H1 (cell line): Measurements from ENCODE around the gene KLHL3. TPM values are rescaled to one million over a fixed set of nuclear protein-coding genes. Genes with fewer than 3 reads are reported as not detected.

Experiments used
- CTCF ChIA-PET: fragments of 300-600 bp; sonication (Branson Sonifier 250); formaldehyde crosslinking; loops from one replicate; lab custom pipeline; 2021; ENCODE audit not compliant: partially characterized antibody; lab: Charles Lee
- POLR2A ChIA-PET: fragments of 300-600 bp; sonication (Branson Sonifier 250); formaldehyde crosslinking; loops from one replicate; lab custom pipeline; 2021; ENCODE audit warnings: inconsistent platforms; ENCODE audit not compliant: partially characterized antibody; lab: Charles Lee
- DNase-seq, 2 experiments: peaks; one replicate each; pipeline versions ENCODE4 v3.0.0 to v3.0.0-alpha.2; 2010 to 2022; ENCODE audit warnings: low spot score in 2 of 2, low read depth in 1 of 2, mixed read lengths in 1 of 2
- FAIRE-seq: peaks from 2 replicates; lab custom pipeline; 2011; peaks lifted over from hg19 to GRCh38; lab: Jason Lieb, UNC
- H2AFZ ChIP-seq: 2 replicates; pipeline ENCODE4 v1.8.1; 2012; ENCODE audit warnings: low read length, inconsistent platforms
- H2AK5ac ChIP-seq: 2 replicates; pipeline ENCODE4 v1.6.1; 2013; ENCODE audit warnings: low read depth, low read length
- H2BK120ac ChIP-seq: replicated peaks from 2 replicates; pipeline ENCODE3; 2013; ENCODE audit warnings: low read depth, low read length, inconsistent platforms
- H2BK12ac ChIP-seq: 2 replicates; pipeline ENCODE4 v1.6.1; 2013; ENCODE audit warnings: low read depth, low read length
- H2BK15ac ChIP-seq: 2 replicates; pipeline ENCODE4 v1.6.1; 2013; ENCODE audit warnings: low read length
- H2BK20ac ChIP-seq: 2 replicates; pipeline ENCODE4 v1.6.1; 2013; ENCODE audit warnings: low read length
- H2BK5ac ChIP-seq: 2 replicates; pipeline ENCODE4 v1.6.1; 2013; ENCODE audit warnings: low read depth, low read length
- H3K14ac ChIP-seq: 2 replicates; pipeline ENCODE4 v1.6.1; 2013; ENCODE audit warnings: inconsistent platforms; ENCODE audit not compliant: insufficient read length
- H3K18ac ChIP-seq: 2 replicates; pipeline ENCODE4 v1.6.1; 2013; ENCODE audit warnings: low read length; ENCODE audit errors: extremely low read depth
- H3K23ac ChIP-seq: 2 replicates; pipeline ENCODE4 v1.6.1; 2013; ENCODE audit warnings: inconsistent platforms; ENCODE audit not compliant: insufficient read length
- H3K23me2 ChIP-seq: 2 replicates; pipeline ENCODE4 v1.6.1; 2013; ENCODE audit warnings: low read depth, low read length
- H3K27ac ChIP-seq: 2 replicates; pipeline ENCODE4 v1.6.1; 2011; ENCODE audit warnings: low read depth, low read length, inconsistent platforms
- H3K27me3 ChIP-seq, 4 experiments: replicated peaks in 1 of 4; 1 replicate in 1 of 4; 2 replicates in 3 of 4; pipeline versions ENCODE4 v1.6.1 to v1.8.1; 2011 to 2013; ENCODE audit warnings: low read length in 3 of 4, mild to moderate bottlenecking in 3 of 4, inconsistent platforms in 2 of 4, mixed read lengths in 2 of 4, moderate library complexity in 1 of 4; ENCODE audit not compliant: control insufficient read depth in 3 of 4, insufficient read depth in 3 of 4; ENCODE audit errors: extremely low read depth in 1 of 4
- H3K36me3 ChIP-seq, 4 experiments: 2 replicates each; pipeline versions ENCODE4 v1.6.1 to v1.8.1; 2011 to 2013; ENCODE audit warnings: mild to moderate bottlenecking in 4 of 4, low read length in 3 of 4, moderate library complexity in 2 of 4, control low read depth in 1 of 4, inconsistent platforms in 1 of 4; ENCODE audit not compliant: insufficient read depth in 4 of 4, control insufficient read depth in 2 of 4
- H3K4ac ChIP-seq: replicated peaks from 2 replicates; pipeline ENCODE3; 2013; ENCODE audit warnings: low read length, low read depth, mixed read lengths, inconsistent platforms; ENCODE audit not compliant: insufficient read length
- H3K4me1 ChIP-seq, 4 experiments: replicated peaks in 1 of 4; 1 replicate in 1 of 4; 2 replicates in 3 of 4; pipeline versions ENCODE4 v1.6.1 to v1.8.1; 2011 to 2013; ENCODE audit warnings: low read length in 3 of 4, inconsistent platforms in 2 of 4, mixed read lengths in 1 of 4; ENCODE audit not compliant: insufficient read depth in 4 of 4, control insufficient read depth in 3 of 4
- H3K4me2 ChIP-seq, 2 experiments: 2 replicates each; pipeline versions ENCODE4 v1.6.1 to v1.8.1; 2011 to 2013; ENCODE audit warnings: low read depth in 2 of 2, low read length in 2 of 2, control low read depth in 1 of 2, inconsistent platforms in 1 of 2, mild to moderate bottlenecking in 1 of 2; ENCODE audit not compliant: insufficient read depth in 1 of 2
- H3K4me3 ChIP-seq, 4 experiments: fragments of 200-600, 300-600 bp in 1 of 4; sonication (generic), shearing (Covaris generic), sonication (Bioruptor Twin) in 1 of 4; 2 replicates each; pipeline versions ENCODE4 v1.5.1 to v1.8.1; 2011 to 2016; ENCODE audit warnings: low read length in 4 of 4, low read depth in 3 of 4, control low read depth in 2 of 4, inconsistent platforms in 2 of 4, mild to moderate bottlenecking in 2 of 4, mixed read lengths in 1 of 4, moderate library complexity in 1 of 4; ENCODE audit not compliant: insufficient read depth in 2 of 4; ENCODE audit errors: extremely low read depth in 1 of 4
- H3K56ac ChIP-seq: replicated peaks from 2 replicates; pipeline ENCODE3; 2013; ENCODE audit warnings: low read depth, mild to moderate bottlenecking, mixed read lengths, low read length, inconsistent platforms; ENCODE audit not compliant: insufficient read length
- H3K79me1 ChIP-seq: 2 replicates; pipeline ENCODE4 v1.6.1; 2013; ENCODE audit warnings: low read depth, low read length, control low read depth
- H3K79me2 ChIP-seq, 2 experiments: 2 replicates each; pipeline versions ENCODE4 v1.6.1 to v1.8.1; 2012 to 2013; ENCODE audit warnings: low read length in 2 of 2, mild to moderate bottlenecking in 2 of 2, inconsistent platforms in 1 of 2; ENCODE audit not compliant: insufficient read depth in 2 of 2, control insufficient read depth in 1 of 2
- H3K9ac ChIP-seq, 4 experiments: replicated peaks in 1 of 4; 1 replicate in 1 of 4; 2 replicates in 3 of 4; pipeline versions ENCODE4 v1.6.1 to v1.8.1; 2011 to 2013; ENCODE audit warnings: low read depth in 3 of 4, low read length in 3 of 4, control low read depth in 2 of 4, mild to moderate bottlenecking in 2 of 4, moderate library complexity in 2 of 4, inconsistent platforms in 1 of 4; ENCODE audit errors: extremely low read depth in 1 of 4
- H3K9me3 ChIP-seq, 2 experiments: 2 replicates each; pipeline versions ENCODE4 v1.6.1 to v1.8.1; 2012 to 2013; ENCODE audit warnings: mild to moderate bottlenecking in 2 of 2, moderate library complexity in 2 of 2, control low read depth in 1 of 2, inconsistent platforms in 1 of 2, low read depth in 1 of 2, low read length in 1 of 2, mixed read lengths in 1 of 2; ENCODE audit not compliant: insufficient read depth in 2 of 2
- H4K20me1 ChIP-seq, 2 experiments: replicated peaks in 1 of 2; 2 replicates each; pipeline versions ENCODE3 to v1.8.1; 2011 to 2013; ENCODE audit warnings: inconsistent platforms in 2 of 2, low read length in 2 of 2, mild to moderate bottlenecking in 1 of 2; ENCODE audit not compliant: insufficient read depth in 2 of 2, control insufficient read depth in 1 of 2
- H4K5ac ChIP-seq: 2 replicates; pipeline ENCODE4 v1.6.1; 2013; ENCODE audit warnings: low read length, low read depth, mixed read lengths, inconsistent platforms; ENCODE audit not compliant: insufficient read length
- H4K8ac ChIP-seq: 2 replicates; pipeline ENCODE4 v1.8.0; 2013; ENCODE audit warnings: mild to moderate bottlenecking, moderate library complexity, low read length, inconsistent platforms; ENCODE audit not compliant: insufficient read depth; ENCODE audit errors: extremely low read depth
- H4K91ac ChIP-seq: replicated peaks from 2 replicates; pipeline ENCODE3; 2013; ENCODE audit warnings: low read length, mixed read lengths, inconsistent platforms; ENCODE audit not compliant: insufficient read length
- CHD2 ChIP-seq: IDR thresholded peaks from 2 replicates; pipeline ENCODE4 v1.6.1; 2012; ENCODE audit warnings: low read length, improper control_type of control experiment
- RAD21 ChIP-seq, 2 experiments: IDR thresholded peaks in 1 of 2; conservative IDR thresholded peaks in 1 of 2; 2 replicates each; pipeline ENCODE4 v1.6.1; 2011; ENCODE audit warnings: low read depth in 2 of 2, low read length in 2 of 2, improper control_type of control experiment in 1 of 2, inconsistent platforms in 1 of 2, mild to moderate bottlenecking in 1 of 2, moderate library complexity in 1 of 2
- WGBS, 2 experiments: shearing (Covaris generic) in 1 of 2; methylation state at CpG; one replicate each; pipeline versions ENCODE4 v1.1.6 to v1.1.7; 2013 to 2015; ENCODE audit warnings: low lambda C conversion rate in 2 of 2, mixed read lengths in 2 of 2, inconsistent platforms in 1 of 2, low coverage in 1 of 2, missing lambda C conversion rate in 1 of 2; ENCODE audit not compliant: insufficient replicate concordance in 2 of 2, insufficient coverage in 1 of 2, insufficient read length in 1 of 2; ENCODE audit errors: extremely low coverage in 1 of 2, missing lambda C conversion rate in 1 of 2; 5-methylcytosine and 5-hydroxymethylcytosine counted together
- polyA plus RNA-seq, 7 experiments: library from polyadenylated mRNA; depleted of rRNA in 3 of 7; stranded (reverse) in 5 of 7; unstranded in 2 of 7; fragments of >200 nt in 5 of 7; fragments of 200-250 nt in 2 of 7; gene quantifications; 1 replicate in 5 of 7; 2 replicates in 1 of 7; 4 replicates in 1 of 7; pipeline versions ENCODE4 v1.2.1 to v1.2.3, GENCODE V29; 2011 to 2013; ENCODE audit warnings: missing spikeins in 2 of 7, mixed read lengths in 2 of 7
- total RNA-seq: library from RNA; stranded (reverse); fragmentation: NEBNext Ultra II Directional; extraction: Animal tissue kit (Norgen Biotek cat#: 25700); gene quantifications from 2 replicates; pipeline ENCODE4 v1.2.1, GENCODE V29; 2021
- TF ChIP-seq, protein P1 (sequence below), 3 experiments: IDR thresholded peaks; 1 replicate in 2 of 3; 2 replicates in 1 of 3; pipeline versions ENCODE4 v1.5.1 to v1.6.1; 2011; ENCODE audit warnings: low read length in 3 of 3, mild to moderate bottlenecking in 3 of 3, inconsistent platforms in 2 of 3, low read depth in 1 of 3, moderate library complexity in 1 of 3; ENCODE audit not compliant: insufficient read depth in 1 of 3; ENCODE audit errors: control extremely low read depth in 1 of 3

The KLHL3 gene
- total and polyA plus RNA-seq, 2 of the 8 experiments (the other 6 are each of a cell fraction or from before 2014, with no cell fraction given) = 7.4 to 13.7 TPM

DNA sequence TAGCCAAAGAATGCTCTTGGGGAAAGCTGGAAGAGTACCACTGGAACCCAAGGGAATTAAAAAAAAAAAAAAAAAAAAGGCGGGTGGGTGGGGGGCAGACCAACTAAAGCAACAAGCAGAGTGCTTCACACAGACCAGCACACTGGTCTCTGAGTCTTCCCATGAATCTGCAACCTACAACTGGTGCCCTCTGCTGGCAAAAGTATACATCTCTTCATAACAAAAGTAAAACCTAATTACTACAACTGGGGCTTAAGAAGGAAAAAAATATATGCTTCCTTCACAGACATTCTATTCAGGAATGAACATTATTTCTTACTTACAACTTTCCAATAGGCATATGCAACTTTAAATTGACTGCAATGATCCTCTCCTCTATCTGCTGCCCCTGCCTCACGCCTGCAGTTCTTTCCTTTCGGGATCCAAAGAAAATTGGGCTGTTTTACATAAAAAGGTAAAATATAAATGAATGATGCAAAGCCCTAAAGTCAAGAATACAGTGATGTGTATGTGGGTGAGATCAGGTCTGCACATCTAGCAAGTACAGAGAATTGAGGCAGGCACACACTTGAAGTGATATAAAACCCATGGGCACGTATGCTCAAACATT is 7.2 kb upstream of the KLHL3 start:
- H2BK15ac ChIP-seq = no peak overlapping the region
- H3K4me1 ChIP-seq = no peaks in the 10 kb centered on the region
- no peak overlapping the region for H3K14ac ChIP-seq
- no peak overlapping the region for H3K9ac ChIP-seq
- H3K4ac ChIP-seq = no peak overlapping the region
- H3K9me3 ChIP-seq = no peaks in the 10 kb centered on the region
- H2AK5ac ChIP-seq = no peak overlapping the region
- peak; percentile 66 to 69 for TF ChIP-seq RAD21 (IDR thresholded peaks at IDR 0.05 in 1 of 2, conservative IDR thresholded peaks at IDR 0.05 in 1 of 2; ENCODE audit: low read depth in 2 of 2, low read length in 2 of 2)
- TF ChIP-seq, protein P1, sequence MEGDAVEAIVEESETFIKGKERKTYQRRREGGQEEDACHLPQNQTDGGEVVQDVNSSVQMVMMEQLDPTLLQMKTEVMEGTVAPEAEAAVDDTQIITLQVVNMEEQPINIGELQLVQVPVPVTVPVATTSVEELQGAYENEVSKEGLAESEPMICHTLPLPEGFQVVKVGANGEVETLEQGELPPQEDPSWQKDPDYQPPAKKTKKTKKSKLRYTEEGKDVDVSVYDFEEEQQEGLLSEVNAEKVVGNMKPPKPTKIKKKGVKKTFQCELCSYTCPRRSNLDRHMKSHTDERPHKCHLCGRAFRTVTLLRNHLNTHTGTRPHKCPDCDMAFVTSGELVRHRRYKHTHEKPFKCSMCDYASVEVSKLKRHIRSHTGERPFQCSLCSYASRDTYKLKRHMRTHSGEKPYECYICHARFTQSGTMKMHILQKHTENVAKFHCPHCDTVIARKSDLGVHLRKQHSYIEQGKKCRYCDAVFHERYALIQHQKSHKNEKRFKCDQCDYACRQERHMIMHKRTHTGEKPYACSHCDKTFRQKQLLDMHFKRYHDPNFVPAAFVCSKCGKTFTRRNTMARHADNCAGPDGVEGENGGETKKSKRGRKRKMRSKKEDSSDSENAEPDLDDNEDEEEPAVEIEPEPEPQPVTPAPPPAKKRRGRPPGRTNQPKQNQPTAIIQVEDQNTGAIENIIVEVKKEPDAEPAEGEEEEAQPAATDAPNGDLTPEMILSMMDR (IDR thresholded peaks at IDR 0.05; ENCODE audit: control extremely low read depth in 1 of 3, insufficient read depth in 1 of 3, low read depth in 1 of 3, low read length in 3 of 3) = peak; percentile 25 to 70 (median 58)
- no peak for TF ChIP-seq CHD2
- no peak overlapping the region for H4K91ac ChIP-seq
- 65% methylated on average over 4 of the region's 4 CpGs; no CpG with 5 or more reads in 1 of the 2 experiments for WGBS, 2 experiments
- H3K27me3 ChIP-seq = peaks cover 0 to 1% (median 0%) of the 10 kb centered on the region in 4 experiments; a peak in 1 of 7 replicates
- H2BK5ac ChIP-seq = no peak overlapping the region
- no peak overlapping the region for H3K4me3 ChIP-seq
- no peaks in the 10 kb centered on the region; the same call in 1 of the 2 replicates for H3K23me2 ChIP-seq
- H3K79me2 ChIP-seq = no peaks in the 10 kb centered on the region
- ChIA-PET POLR2A (interaction anchor here (0.6 to 2.9 kb wide), 2 partner anchors 11 to 91 kb away, joined by 4 to 27 read pairs; partner anchors contain the start of gene HNRNPA0), CTCF (interaction anchor here (0.6 to 7.8 kb wide), 36 partner anchors 8 to 1603 kb away, joined by 3 to 103 read pairs (median 5); no protein-coding TSS in a partner anchor)
- H2BK20ac ChIP-seq = no peak overlapping the region
- no peak overlapping the region for H3K4me2 ChIP-seq
- no peak overlapping the region for H2BK12ac ChIP-seq
- no peak overlapping the region for H3K23ac ChIP-seq
- no peak overlapping the region for H4K5ac ChIP-seq
- FAIRE-seq (no peak), DNase-seq (peak in 1 of 2 experiments; percentile 49)
- no peak overlapping the region for H3K18ac ChIP-seq
- H3K79me1 ChIP-seq = no peaks in the 10 kb centered on the region
- H2BK120ac ChIP-seq = no peak overlapping the region
- no peak overlapping the region for H2AFZ ChIP-seq
- H4K20me1 ChIP-seq = peaks cover 2 to 3% of the 10 kb centered on the region in 2 experiments
- H3K36me3 ChIP-seq = no peaks in the 10 kb centered on the region
- no peak overlapping the region for H3K27ac ChIP-seq
- H4K8ac ChIP-seq = no peak overlapping the region
- H3K56ac ChIP-seq = no peak overlapping the region
